Epithelial cell of proximal tubule (primary cell): ENCODE measurements around the gene NRXN2. TPM values are rescaled to one million over a fixed set of nuclear protein-coding genes. Genes with fewer than 3 reads are reported as not detected.

Source experiments
- DNase-seq: peaks from one replicate; pipeline ENCODE4 v3.0.0-alpha.2; 2011; ENCODE audit warnings: low read depth
- H3K4me3 ChIP-seq: 2 replicates; pipeline ENCODE4 v1.5.1; 2011; ENCODE audit warnings: low read depth, mild to moderate bottlenecking, low read length
- CTCF ChIP-seq: conservative IDR thresholded peaks from 2 replicates; pipeline ENCODE4 v1.5.1; 2012; ENCODE audit warnings: low read depth, mild to moderate bottlenecking, low read length
- total RNA-seq: library from RNA; depleted of rRNA; stranded (reverse); fragments of >200 nt; gene quantifications from 2 replicates; pipeline ENCODE4 v1.2.3, GENCODE V29; 2015

Gene NRXN2
- total RNA-seq, 1 donor from 2014 or later: not detected

DNA sequence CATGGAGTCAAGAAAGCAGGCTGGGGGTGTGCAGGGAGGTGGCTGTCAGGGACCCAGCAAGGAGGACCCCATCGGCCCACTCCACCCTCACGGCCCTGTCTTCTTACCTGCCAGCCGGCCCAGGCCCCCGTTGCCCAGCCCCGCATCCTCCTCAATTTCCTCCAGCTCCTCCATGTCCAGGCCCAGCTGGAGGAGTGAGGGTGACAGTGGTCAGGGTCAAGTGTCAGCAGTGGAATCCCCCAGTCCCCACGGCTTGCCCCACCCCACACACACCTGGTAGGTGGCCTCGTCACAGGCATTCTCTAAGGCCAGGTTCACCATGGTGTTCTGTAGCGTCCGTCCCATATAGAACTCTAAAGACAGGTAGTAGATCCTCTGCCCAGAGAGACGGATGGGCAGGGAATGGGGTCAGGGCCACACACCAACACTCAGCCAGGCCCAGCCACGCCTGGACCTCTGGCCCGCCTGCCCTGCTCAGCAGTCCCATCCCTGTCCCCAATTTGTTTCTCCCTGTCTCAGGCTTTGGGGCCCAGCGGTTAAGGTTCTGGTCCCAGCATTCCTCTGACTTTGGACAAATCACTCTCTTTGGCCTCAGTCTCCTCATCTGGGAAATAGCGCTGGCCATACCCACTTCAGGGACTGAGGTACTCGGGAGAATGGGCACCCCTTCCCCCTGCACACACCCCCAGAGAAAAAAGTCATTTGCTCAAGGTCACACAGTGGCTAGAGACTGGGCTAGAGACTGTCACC, 35.5 kb upstream of the NRXN2 start:
- H3K4me3 ChIP-seq: no peak overlapping the region
- TF ChIP-seq CTCF: no peak
- no peak for DNase-seq

GRCh38 chr11:64757549-64758329, 34.7 kb upstream of the NRXN2 start:
- DNase-seq: no peak
- no peak overlapping the region for H3K4me3 ChIP-seq
- TF ChIP-seq CTCF: no peak

DNA sequence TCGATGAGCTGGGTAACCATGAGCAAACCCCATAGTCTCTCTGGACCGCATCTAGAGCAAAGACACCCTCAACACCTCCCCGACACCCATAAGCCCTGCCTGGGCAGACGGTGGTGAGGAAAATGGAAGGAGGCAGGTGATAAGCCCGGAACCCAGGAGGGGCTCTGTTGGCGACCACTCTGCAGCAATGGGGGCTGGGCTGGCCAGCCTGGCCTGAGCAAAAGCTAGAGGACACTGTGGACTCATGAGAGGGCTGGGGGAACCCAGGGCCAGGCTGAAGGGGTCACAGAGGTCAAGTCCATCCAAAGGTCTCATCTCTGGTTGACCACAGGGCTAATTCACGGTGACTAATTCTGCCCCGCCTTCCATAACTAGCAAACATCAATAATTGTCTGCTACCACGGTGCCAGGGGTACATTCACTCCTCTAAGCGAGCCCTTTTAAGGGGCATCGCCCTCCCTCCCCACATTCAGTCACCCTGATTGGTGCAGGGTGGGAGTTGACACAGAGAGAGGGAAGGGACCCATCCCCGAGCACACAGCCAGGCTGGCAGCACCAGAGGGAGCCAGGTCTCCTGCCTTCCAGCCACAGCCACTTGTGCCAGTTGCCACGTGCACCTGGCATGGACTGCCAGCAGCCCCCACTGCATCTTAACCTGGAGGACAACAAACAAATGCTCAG, 32.8 kb upstream of the NRXN2 start:
- TF ChIP-seq CTCF: no peak
- DNase-seq: no peak
- no peak overlapping the region for H3K4me3 ChIP-seq

DNA sequence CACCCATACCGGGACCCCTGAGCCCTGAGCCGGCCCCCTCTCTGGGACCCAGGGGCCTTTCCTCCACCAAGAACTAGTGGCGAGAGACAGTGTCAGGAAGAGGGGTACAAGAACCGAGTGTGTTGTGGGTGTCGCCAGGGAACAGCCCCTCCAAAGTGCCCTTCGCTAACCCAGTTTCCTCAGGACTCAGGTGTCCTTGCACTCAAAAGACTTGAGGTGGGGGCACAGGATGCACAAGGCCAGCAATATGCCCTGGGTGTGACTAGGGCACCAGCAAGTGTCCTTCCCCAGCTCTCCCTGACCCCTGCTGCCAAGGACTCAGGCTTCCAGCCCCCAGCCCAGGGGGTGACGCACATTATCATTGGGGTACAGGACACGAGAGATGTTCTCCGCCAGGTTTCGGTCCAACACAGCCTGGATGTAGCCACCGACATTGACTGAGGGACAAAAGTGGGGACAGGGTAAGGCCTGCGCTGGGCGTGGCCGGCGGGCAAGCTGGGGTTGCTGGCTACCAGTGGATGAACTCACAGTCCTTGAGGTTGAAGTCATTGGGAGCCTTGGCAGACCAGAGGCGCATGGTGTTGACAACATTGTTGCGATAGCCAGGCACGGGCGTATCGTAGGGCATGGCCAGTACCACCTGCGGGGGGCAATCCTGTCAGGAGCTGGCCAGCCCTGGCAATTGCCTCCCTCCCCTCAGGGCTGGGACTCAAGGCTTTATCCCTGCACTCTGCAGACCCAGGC, 32.1 kb upstream of the NRXN2 start:
- TF ChIP-seq CTCF: no peak
- no peak overlapping the region for H3K4me3 ChIP-seq

GRCh38 chr11:64754124-64754918, 31.3 kb upstream of the NRXN2 start:
- TF ChIP-seq CTCF: no peak
- DNase-seq: no peak
- H3K4me3 ChIP-seq: no peak overlapping the region

More for the DNA sequence above, 32.1 kb upstream of the NRXN2 start:
- no peak for DNase-seq
